Measurements from ENCODE around the gene ZNF208. TPM values are rescaled to one million over a fixed set of nuclear protein-coding genes. Genes with fewer than 3 reads are reported as not detected.
A peak's percentile ranks its signal among the peaks of the same experiment; 100 is the strongest.
"Not testable (repeated sequence)": the region's sequence is repeated elsewhere in the genome, so short reads cannot be mapped to it uniquely, and the experiment has no call there.

Gene ZNF208
- total RNA-seq (ENCODE audit: unreplicated experiment), result 1.7 TPM
- long read RNA-seq, result 0 reads

GRCh38 chr19:22010437-22011143 lies at the start of gene ZNF208:
Gene ZNF208, minus strand, starts transcription at chr19:22010943. Its CDS starts 149 bp downstream, at chr19:22010794.
- not testable (repeated sequence) for H3K27me3 Mint-ChIP-seq (ENCODE audit: unreplicated experiment); DNase-seq (ENCODE audit: low spot score); H3K4me1 Mint-ChIP-seq (ENCODE audit: unreplicated experiment); H3K36me3 Mint-ChIP-seq (ENCODE audit: low read depth, unreplicated experiment); H3K27ac Mint-ChIP-seq (ENCODE audit: unreplicated experiment)
- H3K9me3 Mint-ChIP-seq (ENCODE audit: unreplicated experiment), result peaks cover 19% of the 10 kb centered on the region
- H3K4me3 Mint-ChIP-seq (ENCODE audit: unreplicated experiment), result peak within 1 kb of the TSS; percentile 42

- DNase-seq (ENCODE audit: low spot score), result no peak
- H3K27me3 Mint-ChIP-seq (ENCODE audit: unreplicated experiment), result no peaks in the 10 kb centered on the region
- H3K36me3 Mint-ChIP-seq (ENCODE audit: low read depth, unreplicated experiment), result no peaks in the 10 kb centered on the region
- no peak overlapping the region for H3K27ac Mint-ChIP-seq (ENCODE audit: unreplicated experiment)
- H3K4me3 Mint-ChIP-seq (ENCODE audit: unreplicated experiment), result no peak overlapping the region
- TF ChIP-seq CTCF (IDR thresholded peaks at IDR 0.05; ENCODE audit: unreplicated experiment), result no peak
- H3K9me3 Mint-ChIP-seq (ENCODE audit: unreplicated experiment), result peaks cover 8% of the 10 kb centered on the region
- no peaks in the 10 kb centered on the region for H3K4me1 Mint-ChIP-seq (ENCODE audit: unreplicated experiment)
Observed at GRCh38 chr19:22052644-22053013, 41.9 kb upstream of the ZNF208 start.

GRCh38 chr19:22041151-22041550 lies 30.4 kb upstream of the ZNF208 start:
- not testable (repeated sequence) for H3K27me3 Mint-ChIP-seq (ENCODE audit: unreplicated experiment); H3K4me3 Mint-ChIP-seq (ENCODE audit: unreplicated experiment); H3K27ac Mint-ChIP-seq (ENCODE audit: unreplicated experiment); DNase-seq (ENCODE audit: low spot score); H3K4me1 Mint-ChIP-seq (ENCODE audit: unreplicated experiment)
- peaks cover 21% of the 10 kb centered on the region for H3K36me3 Mint-ChIP-seq (ENCODE audit: low read depth, unreplicated experiment)
- H3K9me3 Mint-ChIP-seq (ENCODE audit: unreplicated experiment), result peaks cover 55% of the 10 kb centered on the region

GRCh38 chr19:22030680-22031079 lies 19.9 kb upstream of the ZNF208 start:
- H3K4me3 Mint-ChIP-seq (ENCODE audit: unreplicated experiment), result no peak overlapping the region
- peaks cover 73% of the 10 kb centered on the region for H3K9me3 Mint-ChIP-seq (ENCODE audit: unreplicated experiment)
- TF ChIP-seq CTCF (IDR thresholded peaks at IDR 0.05; ENCODE audit: unreplicated experiment), result no peak
- H3K4me1 Mint-ChIP-seq (ENCODE audit: unreplicated experiment), result no peaks in the 10 kb centered on the region
- no peak for DNase-seq (ENCODE audit: low spot score)
- peaks cover 19% of the 10 kb centered on the region for H3K36me3 Mint-ChIP-seq (ENCODE audit: low read depth, unreplicated experiment)
- H3K27me3 Mint-ChIP-seq (ENCODE audit: unreplicated experiment), result no peaks in the 10 kb centered on the region
- H3K27ac Mint-ChIP-seq (ENCODE audit: unreplicated experiment), result no peak overlapping the region

GRCh38 chr19:22026687-22027086 lies 15.9 kb upstream of the ZNF208 start:
- Mint-ChIP-seq H3K4me3 (ENCODE audit: unreplicated experiment) (no peak overlapping the region), H3K4me1 (ENCODE audit: unreplicated experiment) (no peaks in the 10 kb centered on the region), H3K36me3 (ENCODE audit: low read depth, unreplicated experiment) (peaks cover 24% of the 10 kb centered on the region), H3K9me3 (ENCODE audit: unreplicated experiment) (peaks cover 63% of the 10 kb centered on the region), H3K27ac (ENCODE audit: unreplicated experiment) (no peak overlapping the region), H3K27me3 (ENCODE audit: unreplicated experiment) (no peaks in the 10 kb centered on the region)
- DNase-seq (ENCODE audit: low spot score), result no peak
- no peak for TF ChIP-seq CTCF (IDR thresholded peaks at IDR 0.05; ENCODE audit: unreplicated experiment)

- H3K27ac Mint-ChIP-seq (ENCODE audit: unreplicated experiment), result not testable (repeated sequence)
- Mint-ChIP-seq H3K36me3 (ENCODE audit: low read depth, unreplicated experiment) (peaks cover 24% of the 10 kb centered on the region), H3K9me3 (ENCODE audit: unreplicated experiment) (peaks cover 60% of the 10 kb centered on the region)
Observed at GRCh38 chr19:22025539-22025938, 14.8 kb upstream of the ZNF208 start.

More at GRCh38 chr19:22025539-22025938, 14.8 kb upstream of the ZNF208 start:
- H3K4me1 Mint-ChIP-seq (ENCODE audit: unreplicated experiment); H3K4me3 Mint-ChIP-seq (ENCODE audit: unreplicated experiment); DNase-seq (ENCODE audit: low spot score); H3K27me3 Mint-ChIP-seq (ENCODE audit: unreplicated experiment): not testable (repeated sequence)
